ENCODE data around the gene CITED2.

GRCh38 chr6:139368661-139369060 lies 5.8 kb downstream of the CITED2 start:
- no peak for TF ChIP-seq CTCF (IDR thresholded peaks at IDR 0.05)
- no peak for TF ChIP-seq FOSL2 (IDR thresholded peaks at IDR 0.05; ENCODE audit: borderline replicate concordance, low read depth)
- TF ChIP-seq GABPA (IDR thresholded peaks at IDR 0.05; ENCODE audit: low read depth): no peak
- TF ChIP-seq TCF12 (IDR thresholded peaks at IDR 0.05): no peak
- no peak for TF ChIP-seq SMC3 (IDR thresholded peaks at IDR 0.05; ENCODE audit: low read depth, low read length)
- no peak for TF ChIP-seq POLR2AphosphoS5 (IDR thresholded peaks at IDR 0.05; ENCODE audit: low read depth, low read length)
- no peak for TF ChIP-seq EP300 (IDR thresholded peaks at IDR 0.05; ENCODE audit: borderline replicate concordance in 1 of 2, low read depth in 1 of 2, low read length in 1 of 2)
- no peak for TF ChIP-seq MEF2A (IDR thresholded peaks at IDR 0.05; ENCODE audit: borderline replicate concordance, low read depth)
- TF ChIP-seq YY1 (IDR thresholded peaks at IDR 0.05; ENCODE audit: low read depth): no peak
- TF ChIP-seq NFIC (IDR thresholded peaks at IDR 0.05; ENCODE audit: borderline replicate concordance): no peak
- TF ChIP-seq RXRA (IDR thresholded peaks at IDR 0.05; ENCODE audit: borderline replicate concordance, low read depth): no peak
- TF ChIP-seq ZBTB33 (IDR thresholded peaks at IDR 0.05; ENCODE audit: borderline replicate concordance, low read depth): no peak
- no peak for TF ChIP-seq RFX5 (IDR thresholded peaks at IDR 0.05; ENCODE audit: low read length)
- TF ChIP-seq FOXJ3 (CRISPR knock-in tag; IDR thresholded peaks at IDR 0.05): no peak
